SK-N-SH (cell line): ENCODE results near the gene MIF4GD. TPM values are rescaled to one million over a fixed set of nuclear protein-coding genes. Genes with fewer than 3 reads are reported as not detected.

Experiments used
- CTCF ChIA-PET: fragments of 300-600, 350-600 bp; formaldehyde crosslinking; extraction: SDS; loops from one replicate; lab custom pipeline; 2021; lab: Yijun Ruan, JAX
- POLR2A ChIA-PET: fragments of 350-600 bp; sonication (Branson Sonifier 250); formaldehyde crosslinking; extraction: SDS; loops from one replicate; lab custom pipeline; 2020; ENCODE audit warnings: antibody characterized with exemption, inconsistent platforms; lab: Yijun Ruan, JAX
- DNase-seq: peaks from one replicate; pipeline ENCODE4 v3.0.0; 2012
- H2AFZ ChIP-seq: fragments of 200-600 bp; sonication (generic); 2 replicates; pipeline ENCODE4 v1.8.1; 2016; ENCODE audit warnings: antibody characterized with exemption, mild to moderate bottlenecking, low read depth
- H3F3A ChIP-seq: fragments of 200-600 bp; sonication (generic); replicated peaks from 2 replicates; pipeline ENCODE3; 2016; ENCODE audit warnings: antibody characterized with exemption, mild to moderate bottlenecking; ENCODE audit not compliant: insufficient read depth
- H3K27ac ChIP-seq, 2 experiments: fragments of 200-500 bp in 1 of 2; fragments of 200-600 bp in 1 of 2; sonication (Bioruptor generic) in 1 of 2; sonication (generic), shearing (Covaris generic) in 1 of 2; 2 replicates each; pipeline versions ENCODE4 v1.5.1 to v1.6.1; 2014 to 2016; ENCODE audit warnings: low read depth in 2 of 2, inconsistent platforms in 1 of 2, low read length in 1 of 2, mild to moderate bottlenecking in 1 of 2, mixed read lengths in 1 of 2
- H3K27me3 ChIP-seq: fragments of 200-600 bp; sonication (generic), shearing (Covaris generic); 2 replicates; pipeline ENCODE4 v1.6.1; 2016; ENCODE audit warnings: mixed run types; ENCODE audit not compliant: insufficient read depth
- H3K36me3 ChIP-seq, 2 experiments: fragments of 200-500 bp in 1 of 2; fragments of 200-600 bp in 1 of 2; sonication (Bioruptor generic) in 1 of 2; sonication (generic) in 1 of 2; replicated peaks in 1 of 2; 2 replicates each; pipeline versions ENCODE3 to v1.5.1; 2014 to 2016; ENCODE audit warnings: low read length in 1 of 2, mild to moderate bottlenecking in 1 of 2; ENCODE audit not compliant: insufficient read depth in 2 of 2, control insufficient read depth in 1 of 2
- H3K4me1 ChIP-seq, 2 experiments: fragments of 200-500 bp in 1 of 2; fragments of 200-600 bp in 1 of 2; sonication (Bioruptor generic) in 1 of 2; sonication (generic), shearing (Covaris generic) in 1 of 2; 2 replicates each; pipeline versions ENCODE4 v1.5.1 to v1.6.1; 2014 to 2016; ENCODE audit warnings: low read depth in 1 of 2, low read length in 1 of 2, mixed run types in 1 of 2; ENCODE audit not compliant: insufficient read depth in 2 of 2, control insufficient read depth in 1 of 2
- H3K4me2 ChIP-seq: fragments of 200-600 bp; sonication (generic), shearing (Covaris generic); 2 replicates; pipeline ENCODE4 v1.6.1; 2017; ENCODE audit warnings: mixed run types
- H3K4me3 ChIP-seq, 2 experiments: fragments of 200-500 bp in 1 of 2; fragments of 200-600 bp in 1 of 2; sonication (Bioruptor generic) in 1 of 2; sonication (generic), shearing (Covaris generic) in 1 of 2; 2 replicates each; pipeline versions ENCODE4 v1.5.1 to v1.8.1; 2014 to 2016; ENCODE audit warnings: low read depth in 2 of 2, inconsistent platforms in 1 of 2, low read length in 1 of 2, mild to moderate bottlenecking in 1 of 2, mixed read lengths in 1 of 2, moderate library complexity in 1 of 2
- H3K79me2 ChIP-seq: fragments of 200-600 bp; sonication (generic); 2 replicates; pipeline ENCODE4 v1.8.1; 2017; ENCODE audit warnings: mild to moderate bottlenecking; ENCODE audit not compliant: insufficient read depth
- H3K9ac ChIP-seq: fragments of 200-600 bp; sonication (generic); 2 replicates; pipeline ENCODE4 v1.6.1; 2017; ENCODE audit warnings: mixed run types
- H3K9me2 ChIP-seq: fragments of 200-600 bp; sonication (generic); 2 replicates; pipeline ENCODE4 v1.6.1; 2017; ENCODE audit warnings: mixed run types
- H3K9me3 ChIP-seq: fragments of 200-600 bp; sonication (generic); 2 replicates; pipeline ENCODE4 v1.6.1; 2017; ENCODE audit warnings: mixed run types, mild to moderate bottlenecking, moderate library complexity
- H4K20me1 ChIP-seq: fragments of 200-600 bp; sonication (generic); 2 replicates; pipeline ENCODE4 v1.6.1; 2017; ENCODE audit warnings: mild to moderate bottlenecking, mixed run types; ENCODE audit not compliant: insufficient read depth
- ELF1 ChIP-seq: IDR thresholded peaks from 2 replicates; pipeline ENCODE4 v1.4.0; 2012
- EP300 ChIP-seq, 2 experiments: IDR thresholded peaks; 2 replicates each; pipeline versions ENCODE4 v1.4.0 to v1.6.1; 2012; ENCODE audit warnings: borderline replicate concordance in 1 of 2, low read depth in 1 of 2, low read length in 1 of 2
- FOSL2 ChIP-seq: IDR thresholded peaks from 2 replicates; pipeline ENCODE4 v1.4.0; 2012; ENCODE audit warnings: low read depth, mild to moderate bottlenecking, moderate library complexity, borderline replicate concordance
- FOXM1 ChIP-seq: IDR thresholded peaks from 2 replicates; pipeline ENCODE4 v1.4.0; 2012; ENCODE audit warnings: low read depth, mild to moderate bottlenecking
- POLR2AphosphoS5 ChIP-seq: IDR thresholded peaks from 2 replicates; pipeline ENCODE4 v1.6.1; 2012; ENCODE audit warnings: low read depth, low read length
- RCOR1 ChIP-seq: fragments of 150-350 bp; IDR thresholded peaks from 2 replicates; pipeline ENCODE4 v1.6.1; 2017; ENCODE audit warnings: antibody characterized with exemption, low read length
- RFX5 ChIP-seq: IDR thresholded peaks from 2 replicates; pipeline ENCODE4 v1.6.1; 2012; ENCODE audit warnings: mild to moderate bottlenecking, improper control_type of control experiment, low read length
- SIN3A ChIP-seq: IDR thresholded peaks from 2 replicates; pipeline ENCODE4 v1.6.1; 2012; ENCODE audit warnings: low read depth, mild to moderate bottlenecking, low read length, moderate library complexity, borderline replicate concordance
- SMC3 ChIP-seq: IDR thresholded peaks from 2 replicates; pipeline ENCODE4 v1.6.1; 2012; ENCODE audit warnings: low read depth, low read length, improper control_type of control experiment
- TAF1 ChIP-seq: IDR thresholded peaks from 2 replicates; pipeline ENCODE4 v1.6.1; 2012; ENCODE audit warnings: low read depth, mild to moderate bottlenecking, low read length, moderate library complexity, borderline replicate concordance
- whole genome bisulfite sequencing: methylation state at CpG from one replicate; pipeline ENCODE4 v1.1.6; 2017; ENCODE audit warnings: low lambda C conversion rate; 5-methylcytosine and 5-hydroxymethylcytosine counted together
- polyA plus RNA-seq, 3 experiments: library from polyadenylated mRNA; depleted of rRNA; stranded (reverse); fragments of >200 nt; gene quantifications; 2 replicates each; pipeline ENCODE4 v1.2.3, GENCODE V29; 2012
- TF ChIP-seq, protein P1 (sequence below): fragments of 200-600 bp; sonication (generic); IDR thresholded peaks from 2 replicates; pipeline ENCODE4 v1.6.1; 2017; ENCODE audit warnings: antibody characterized with exemption, mild to moderate bottlenecking, moderate library complexity
- TF ChIP-seq, protein P2 (sequence below): IDR thresholded peaks from 2 replicates; pipeline ENCODE4; 2012
- TF ChIP-seq, protein P3 (sequence below): IDR thresholded peaks from 2 replicates; pipeline ENCODE4 v1.4.0; 2012; ENCODE audit warnings: low read depth, borderline replicate concordance
- TF ChIP-seq, protein P4 (sequence below): fragments of 150-350 bp; IDR thresholded peaks from 2 replicates; pipeline ENCODE4 v1.6.1; 2017; ENCODE audit warnings: antibody characterized with exemption, low read length, low read depth, borderline replicate concordance
- TF ChIP-seq, protein P5 (sequence below): IDR thresholded peaks from 2 replicates; pipeline ENCODE4 v1.6.1; 2012; ENCODE audit warnings: mild to moderate bottlenecking, low read depth, low read length, moderate library complexity
- TF ChIP-seq, protein P6 (sequence below): IDR thresholded peaks from 2 replicates; pipeline ENCODE4 v1.4.0; 2012; ENCODE audit warnings: low read depth

The MIF4GD gene
- polyA plus RNA-seq, 1 of the 3 experiments (the other 2 are of a cell fraction), result 65.4 TPM

DNA sequence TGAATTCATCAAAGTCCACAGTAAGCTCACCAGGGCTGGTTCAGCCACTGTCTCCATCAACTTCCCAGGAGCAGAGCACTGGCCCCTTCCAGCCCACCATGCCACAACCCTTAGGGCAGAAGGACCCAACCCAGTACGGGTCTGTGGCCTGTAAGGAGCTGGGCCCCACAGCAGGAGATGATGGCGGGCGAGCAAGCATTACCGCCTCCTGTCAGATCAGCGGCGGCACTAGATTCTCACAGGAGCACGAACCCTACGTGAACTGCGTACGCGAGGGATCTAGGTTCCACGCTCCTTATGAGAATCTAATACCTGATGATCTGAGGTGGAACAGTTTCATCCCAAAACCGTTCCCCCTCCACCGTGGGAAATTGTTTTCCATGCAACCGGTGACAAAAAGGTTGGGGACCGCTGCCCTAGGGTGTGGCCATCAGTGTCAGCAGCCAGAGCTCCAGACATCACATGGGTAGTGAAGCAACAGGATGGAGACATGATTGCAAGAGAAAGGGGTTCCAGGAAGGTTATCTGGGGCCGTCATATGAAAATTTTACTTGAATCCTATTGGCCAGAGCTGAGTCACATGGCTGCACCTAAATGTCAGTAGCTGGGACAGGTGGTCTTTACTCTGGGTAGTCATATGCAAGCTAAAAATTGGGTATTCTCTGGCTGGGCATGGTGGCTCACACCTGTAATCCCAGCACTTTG, 30.6 kb upstream of the MIF4GD start:
- Histone ChIP-seq H3K27me3 (no peaks in the 10 kb centered on the region), H3F3A (peaks cover 9% of the 10 kb centered on the region), H3K9me2 (no peaks in the 10 kb centered on the region), H3K27ac (no peak overlapping the region), H3K4me1 (no peaks in the 10 kb centered on the region), H3K9me3 (no peaks in the 10 kb centered on the region), H4K20me1 (no peaks in the 10 kb centered on the region), H3K36me3 (no peaks in the 10 kb centered on the region), H3K4me2 (no peak overlapping the region), H2AFZ (no peak overlapping the region), H3K79me2 (no peaks in the 10 kb centered on the region), H3K9ac (no peak overlapping the region), H3K4me3 (no peak overlapping the region)
- TF ChIP-seq, protein P1, sequence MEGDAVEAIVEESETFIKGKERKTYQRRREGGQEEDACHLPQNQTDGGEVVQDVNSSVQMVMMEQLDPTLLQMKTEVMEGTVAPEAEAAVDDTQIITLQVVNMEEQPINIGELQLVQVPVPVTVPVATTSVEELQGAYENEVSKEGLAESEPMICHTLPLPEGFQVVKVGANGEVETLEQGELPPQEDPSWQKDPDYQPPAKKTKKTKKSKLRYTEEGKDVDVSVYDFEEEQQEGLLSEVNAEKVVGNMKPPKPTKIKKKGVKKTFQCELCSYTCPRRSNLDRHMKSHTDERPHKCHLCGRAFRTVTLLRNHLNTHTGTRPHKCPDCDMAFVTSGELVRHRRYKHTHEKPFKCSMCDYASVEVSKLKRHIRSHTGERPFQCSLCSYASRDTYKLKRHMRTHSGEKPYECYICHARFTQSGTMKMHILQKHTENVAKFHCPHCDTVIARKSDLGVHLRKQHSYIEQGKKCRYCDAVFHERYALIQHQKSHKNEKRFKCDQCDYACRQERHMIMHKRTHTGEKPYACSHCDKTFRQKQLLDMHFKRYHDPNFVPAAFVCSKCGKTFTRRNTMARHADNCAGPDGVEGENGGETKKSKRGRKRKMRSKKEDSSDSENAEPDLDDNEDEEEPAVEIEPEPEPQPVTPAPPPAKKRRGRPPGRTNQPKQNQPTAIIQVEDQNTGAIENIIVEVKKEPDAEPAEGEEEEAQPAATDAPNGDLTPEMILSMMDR, result no peak
- TF ChIP-seq SIN3A, result no peak
- TF ChIP-seq SMC3, result no peak
- TF ChIP-seq FOXM1, result no peak
- TF ChIP-seq, protein P2, sequence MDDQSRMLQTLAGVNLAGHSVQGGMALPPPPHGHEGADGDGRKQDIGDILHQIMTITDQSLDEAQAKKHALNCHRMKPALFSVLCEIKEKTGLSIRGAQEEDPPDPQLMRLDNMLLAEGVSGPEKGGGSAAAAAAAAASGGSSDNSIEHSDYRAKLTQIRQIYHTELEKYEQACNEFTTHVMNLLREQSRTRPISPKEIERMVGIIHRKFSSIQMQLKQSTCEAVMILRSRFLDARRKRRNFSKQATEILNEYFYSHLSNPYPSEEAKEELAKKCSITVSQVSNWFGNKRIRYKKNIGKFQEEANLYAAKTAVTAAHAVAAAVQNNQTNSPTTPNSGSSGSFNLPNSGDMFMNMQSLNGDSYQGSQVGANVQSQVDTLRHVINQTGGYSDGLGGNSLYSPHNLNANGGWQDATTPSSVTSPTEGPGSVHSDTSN, result no peak
- TF ChIP-seq, protein P3, sequence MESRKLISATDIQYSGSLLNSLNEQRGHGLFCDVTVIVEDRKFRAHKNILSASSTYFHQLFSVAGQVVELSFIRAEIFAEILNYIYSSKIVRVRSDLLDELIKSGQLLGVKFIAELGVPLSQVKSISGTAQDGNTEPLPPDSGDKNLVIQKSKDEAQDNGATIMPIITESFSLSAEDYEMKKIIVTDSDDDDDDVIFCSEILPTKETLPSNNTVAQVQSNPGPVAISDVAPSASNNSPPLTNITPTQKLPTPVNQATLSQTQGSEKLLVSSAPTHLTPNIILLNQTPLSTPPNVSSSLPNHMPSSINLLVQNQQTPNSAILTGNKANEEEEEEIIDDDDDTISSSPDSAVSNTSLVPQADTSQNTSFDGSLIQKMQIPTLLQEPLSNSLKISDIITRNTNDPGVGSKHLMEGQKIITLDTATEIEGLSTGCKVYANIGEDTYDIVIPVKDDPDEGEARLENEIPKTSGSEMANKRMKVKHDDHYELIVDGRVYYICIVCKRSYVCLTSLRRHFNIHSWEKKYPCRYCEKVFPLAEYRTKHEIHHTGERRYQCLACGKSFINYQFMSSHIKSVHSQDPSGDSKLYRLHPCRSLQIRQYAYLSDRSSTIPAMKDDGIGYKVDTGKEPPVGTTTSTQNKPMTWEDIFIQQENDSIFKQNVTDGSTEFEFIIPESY, result no peak
- WGBS, result 85% methylated on average over 17 of the region's 17 CpGs
- DNase-seq, result no peak
- POLR2A ChIA-PET, result no interaction called here
- CTCF ChIA-PET, result interaction anchor here (0.6 to 2.4 kb wide), 6 partner anchors 11 to 111 kb away, joined by 3 to 8 read pairs (median 4); partner anchors contain the start of genes GGA3, MIF4GD, MRPS7 and SLC25A19

DNA sequence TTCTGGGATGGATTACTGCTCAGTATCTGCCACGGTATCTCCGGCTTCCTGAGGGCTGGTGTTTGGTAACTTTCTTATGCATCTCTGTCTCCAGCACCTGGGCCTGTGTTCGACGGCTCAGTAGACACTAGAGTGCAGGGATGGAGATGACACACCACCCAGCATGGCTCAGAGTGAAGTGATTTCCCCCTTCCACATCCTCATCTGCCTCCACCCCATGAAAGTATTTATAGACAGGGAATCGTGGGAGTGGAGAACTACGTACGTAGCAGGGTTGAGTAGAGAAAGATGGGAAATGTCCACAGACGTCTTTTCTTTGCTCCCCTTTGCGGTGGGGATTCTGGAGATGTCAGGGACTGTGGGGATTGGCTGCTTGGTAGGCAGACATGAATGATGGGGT, 30.0 kb upstream of the MIF4GD start:
- Histone ChIP-seq H4K20me1 (no peaks in the 10 kb centered on the region), H3K9me3 (no peaks in the 10 kb centered on the region), H3K27ac (no peak overlapping the region), H3K79me2 (no peaks in the 10 kb centered on the region), H3K4me3 (no peak overlapping the region), H3K27me3 (no peaks in the 10 kb centered on the region), H3K36me3 (no peaks in the 10 kb centered on the region), H3K4me2 (no peak overlapping the region), H2AFZ (no peak overlapping the region), H3K4me1 (no peaks in the 10 kb centered on the region), H3K9me2 (no peaks in the 10 kb centered on the region), H3F3A (peaks cover 9% of the 10 kb centered on the region), H3K9ac (no peak overlapping the region)
- WGBS, result 90% methylated on average over 9 of the region's 9 CpGs
- DNase-seq, result no peak
- CTCF ChIA-PET, result interaction anchor here (0.7 to 2.4 kb wide), 5 partner anchors 9 to 111 kb away, joined by 3 to 8 read pairs (median 3); partner anchors contain the start of genes MIF4GD and SLC25A19
- POLR2A ChIA-PET, result no interaction called here
- TF ChIP-seq EP300 (IDR thresholded peaks at IDR 0.05; ENCODE audit: borderline replicate concordance in 1 of 2, low read depth in 1 of 2, low read length in 1 of 2), result no peak
- TF ChIP-seq TAF1, result no peak
- TF ChIP-seq, protein P4, sequence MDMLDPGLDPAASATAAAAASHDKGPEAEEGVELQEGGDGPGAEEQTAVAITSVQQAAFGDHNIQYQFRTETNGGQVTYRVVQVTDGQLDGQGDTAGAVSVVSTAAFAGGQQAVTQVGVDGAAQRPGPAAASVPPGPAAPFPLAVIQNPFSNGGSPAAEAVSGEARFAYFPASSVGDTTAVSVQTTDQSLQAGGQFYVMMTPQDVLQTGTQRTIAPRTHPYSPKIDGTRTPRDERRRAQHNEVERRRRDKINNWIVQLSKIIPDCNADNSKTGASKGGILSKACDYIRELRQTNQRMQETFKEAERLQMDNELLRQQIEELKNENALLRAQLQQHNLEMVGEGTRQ, result no peak
- TF ChIP-seq, protein P5, sequence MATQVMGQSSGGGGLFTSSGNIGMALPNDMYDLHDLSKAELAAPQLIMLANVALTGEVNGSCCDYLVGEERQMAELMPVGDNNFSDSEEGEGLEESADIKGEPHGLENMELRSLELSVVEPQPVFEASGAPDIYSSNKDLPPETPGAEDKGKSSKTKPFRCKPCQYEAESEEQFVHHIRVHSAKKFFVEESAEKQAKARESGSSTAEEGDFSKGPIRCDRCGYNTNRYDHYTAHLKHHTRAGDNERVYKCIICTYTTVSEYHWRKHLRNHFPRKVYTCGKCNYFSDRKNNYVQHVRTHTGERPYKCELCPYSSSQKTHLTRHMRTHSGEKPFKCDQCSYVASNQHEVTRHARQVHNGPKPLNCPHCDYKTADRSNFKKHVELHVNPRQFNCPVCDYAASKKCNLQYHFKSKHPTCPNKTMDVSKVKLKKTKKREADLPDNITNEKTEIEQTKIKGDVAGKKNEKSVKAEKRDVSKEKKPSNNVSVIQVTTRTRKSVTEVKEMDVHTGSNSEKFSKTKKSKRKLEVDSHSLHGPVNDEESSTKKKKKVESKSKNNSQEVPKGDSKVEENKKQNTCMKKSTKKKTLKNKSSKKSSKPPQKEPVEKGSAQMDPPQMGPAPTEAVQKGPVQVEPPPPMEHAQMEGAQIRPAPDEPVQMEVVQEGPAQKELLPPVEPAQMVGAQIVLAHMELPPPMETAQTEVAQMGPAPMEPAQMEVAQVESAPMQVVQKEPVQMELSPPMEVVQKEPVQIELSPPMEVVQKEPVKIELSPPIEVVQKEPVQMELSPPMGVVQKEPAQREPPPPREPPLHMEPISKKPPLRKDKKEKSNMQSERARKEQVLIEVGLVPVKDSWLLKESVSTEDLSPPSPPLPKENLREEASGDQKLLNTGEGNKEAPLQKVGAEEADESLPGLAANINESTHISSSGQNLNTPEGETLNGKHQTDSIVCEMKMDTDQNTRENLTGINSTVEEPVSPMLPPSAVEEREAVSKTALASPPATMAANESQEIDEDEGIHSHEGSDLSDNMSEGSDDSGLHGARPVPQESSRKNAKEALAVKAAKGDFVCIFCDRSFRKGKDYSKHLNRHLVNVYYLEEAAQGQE, result no peak
- TF ChIP-seq POLR2AphosphoS5, result no peak
- TF ChIP-seq, protein P6, sequence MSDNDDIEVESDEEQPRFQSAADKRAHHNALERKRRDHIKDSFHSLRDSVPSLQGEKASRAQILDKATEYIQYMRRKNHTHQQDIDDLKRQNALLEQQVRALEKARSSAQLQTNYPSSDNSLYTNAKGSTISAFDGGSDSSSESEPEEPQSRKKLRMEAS, result no peak
- TF ChIP-seq SMC3, result no peak
- TF ChIP-seq RCOR1, result no peak
- TF ChIP-seq RFX5, result no peak
- no peak for TF ChIP-seq SIN3A
- TF ChIP-seq FOSL2, result no peak
- no peak for TF ChIP-seq ELF1
